Suprapubic skin (tissue), 2 donors: ENCODE measurements around the gene STX2.

Experiments used
- EP300 ChIP-seq: sonication (generic); formaldehyde crosslinking; IDR thresholded peaks from one replicate; pipeline ENCODE4 v1.6.1; 2017; ENCODE audit warnings: antibody characterized with exemption
- POLR2A ChIP-seq, 2 donors: fragments of 450-650 bp; IDR thresholded peaks; one replicate each; pipeline ENCODE4 v1.6.1; 2017; ENCODE audit warnings: antibody characterized with exemption in 2 of 2, mild to moderate bottlenecking in 2 of 2, moderate library complexity in 2 of 2

DNA sequence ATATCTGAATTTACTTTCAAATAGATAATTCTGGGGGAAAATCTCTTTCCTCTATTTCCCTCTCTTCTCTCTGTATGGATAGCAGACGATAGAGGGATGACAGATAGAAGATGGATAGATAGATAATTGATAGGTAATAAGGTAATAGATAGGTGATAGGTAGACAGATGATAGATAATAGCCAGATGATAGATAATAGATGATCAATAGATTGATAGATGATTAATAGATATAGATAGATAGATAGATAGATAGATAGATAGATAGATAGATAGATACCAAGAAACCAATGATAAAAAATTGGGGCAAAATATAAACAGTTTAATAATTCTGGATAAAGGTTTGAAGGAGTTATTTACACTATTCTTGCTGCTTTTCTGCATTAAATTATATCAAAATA lies 96.3 kb downstream of the STX2 start:
- TF ChIP-seq POLR2A (IDR thresholded peaks at IDR 0.05) (no peak), EP300 (no peak)
